Osteoblast (primary cell): ENCODE data around the gene SLC12A1. TPM values are rescaled to one million over a fixed set of nuclear protein-coding genes. Genes with fewer than 3 reads are reported as not detected.

Experiments
- DNase-seq: peaks from one replicate; pipeline ENCODE4 v3.0.0; 2011; ENCODE audit warnings: low spot score, mixed read lengths; ENCODE audit not compliant: insufficient read length; ENCODE audit errors: missing footprints
- H2AFZ ChIP-seq: 2 replicates; pipeline ENCODE4 v1.6.0; 2011; ENCODE audit warnings: mild to moderate bottlenecking, low read length
- H3K27ac ChIP-seq: 2 replicates; pipeline ENCODE4 v1.5.1; 2011; ENCODE audit warnings: mild to moderate bottlenecking, low read depth, low read length, moderate library complexity
- H3K27me3 ChIP-seq: 2 replicates; pipeline ENCODE4 v1.6.0; 2012; ENCODE audit warnings: mild to moderate bottlenecking, control low read depth, inconsistent platforms, low read length, moderate library complexity; ENCODE audit not compliant: insufficient read depth
- H3K36me3 ChIP-seq: 2 replicates; pipeline ENCODE4 v1.5.1; 2011; ENCODE audit warnings: mild to moderate bottlenecking, low read length, control low read depth, moderate library complexity; ENCODE audit not compliant: insufficient read depth
- H3K4me1 ChIP-seq: 2 replicates; pipeline ENCODE4 v1.5.1; 2011; ENCODE audit warnings: mild to moderate bottlenecking, low read length, control low read depth, moderate library complexity; ENCODE audit not compliant: insufficient read depth
- H3K4me2 ChIP-seq: 2 replicates; pipeline ENCODE4 v1.6.0; 2011; ENCODE audit warnings: mild to moderate bottlenecking, low read length; ENCODE audit not compliant: insufficient read depth
- H3K4me3 ChIP-seq: fragments of 200-600 bp; sonication (generic); 3 replicates; pipeline ENCODE4 v1.5.1; 2012; ENCODE audit warnings: mild to moderate bottlenecking, low read length, inconsistent platforms; ENCODE audit not compliant: insufficient read depth
- H3K79me2 ChIP-seq: 2 replicates; pipeline ENCODE4 v1.6.0; 2012; ENCODE audit warnings: mild to moderate bottlenecking, low read length, control low read depth, inconsistent platforms; ENCODE audit not compliant: insufficient read depth
- H3K9me3 ChIP-seq: 2 replicates; pipeline ENCODE4 v1.5.1; 2011; ENCODE audit warnings: low read depth, low read length, control low read depth
- H4K20me1 ChIP-seq: 2 replicates; pipeline ENCODE4 v1.6.0; 2012; ENCODE audit warnings: mild to moderate bottlenecking, low read length, control low read depth; ENCODE audit not compliant: insufficient read depth
- CTCF ChIP-seq: IDR thresholded peaks from 2 replicates; pipeline ENCODE4 v1.5.1; 2011; ENCODE audit warnings: mild to moderate bottlenecking, low read depth, low read length, moderate library complexity; ENCODE audit errors: extremely low read depth
- total RNA-seq: library from RNA; depleted of rRNA; stranded (reverse); fragments of >200 nt; gene quantifications from 2 replicates; pipeline ENCODE4 v1.2.3, GENCODE V29; 2012

The SLC12A1 gene
- total RNA-seq, 1 donor, result not detected

DNA sequence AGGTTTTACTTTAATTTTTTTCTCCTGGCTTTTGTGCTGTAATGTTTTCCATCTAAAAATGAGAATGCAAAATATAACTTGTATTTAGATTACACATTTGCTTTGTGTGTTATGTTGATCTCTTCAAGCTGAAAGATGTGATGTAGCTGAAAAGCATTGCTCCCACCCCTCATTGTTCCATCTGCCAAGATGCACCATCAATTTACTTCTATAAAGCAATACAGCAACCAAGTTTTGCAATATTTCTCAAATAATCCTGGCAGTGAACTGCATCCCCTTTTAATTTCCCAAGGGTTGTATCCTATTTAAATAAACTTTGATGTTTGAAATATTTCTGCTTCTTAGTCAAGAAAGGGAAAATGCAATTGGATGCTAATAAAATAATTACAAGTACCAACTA, 72.6 kb downstream of the SLC12A1 start:
- Histone ChIP-seq H3K27ac (no peak overlapping the region), H3K9me3 (no peaks in the 10 kb centered on the region), H4K20me1 (no peaks in the 10 kb centered on the region), H3K4me1 (no peaks in the 10 kb centered on the region), H3K27me3 (peaks cover 8% of the 10 kb centered on the region), H3K4me3 (no peak overlapping the region), H3K79me2 (no peaks in the 10 kb centered on the region), H3K36me3 (no peaks in the 10 kb centered on the region), H3K4me2 (no peak overlapping the region), H2AFZ (no peak overlapping the region)
- TF ChIP-seq CTCF, result no peak
- no peak for DNase-seq

DNA sequence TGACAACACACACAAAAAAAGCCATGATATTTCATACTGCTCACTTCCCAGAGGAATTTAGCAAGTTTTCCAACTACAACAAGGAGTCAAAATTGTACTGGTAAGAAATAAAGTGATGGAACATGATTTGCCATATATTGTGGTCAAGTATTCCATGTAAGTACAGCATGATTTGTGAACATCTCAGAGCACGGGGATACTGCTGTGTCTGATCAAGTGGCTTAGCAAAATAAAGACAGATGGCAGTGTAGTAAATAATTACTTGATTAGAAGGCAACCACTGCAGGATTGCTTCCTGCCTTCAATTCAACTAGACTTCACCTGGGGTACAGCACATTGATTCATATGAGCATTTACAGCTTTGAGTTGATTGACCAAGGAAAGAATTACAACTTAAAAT, 73.5 kb downstream of the SLC12A1 start:
- no peak overlapping the region for H3K27ac ChIP-seq
- no peaks in the 10 kb centered on the region for H3K79me2 ChIP-seq
- H3K27me3 ChIP-seq, result peaks cover 8% of the 10 kb centered on the region
- no peaks in the 10 kb centered on the region for H3K36me3 ChIP-seq
- no peak overlapping the region for H3K4me3 ChIP-seq
- no peak for TF ChIP-seq CTCF
- no peaks in the 10 kb centered on the region for H3K4me1 ChIP-seq
- H4K20me1 ChIP-seq, result no peaks in the 10 kb centered on the region
- H3K9me3 ChIP-seq, result no peaks in the 10 kb centered on the region
- H2AFZ ChIP-seq, result no peak overlapping the region
- peak; percentile 68 for DNase-seq
- H3K4me2 ChIP-seq, result no peak overlapping the region

DNA sequence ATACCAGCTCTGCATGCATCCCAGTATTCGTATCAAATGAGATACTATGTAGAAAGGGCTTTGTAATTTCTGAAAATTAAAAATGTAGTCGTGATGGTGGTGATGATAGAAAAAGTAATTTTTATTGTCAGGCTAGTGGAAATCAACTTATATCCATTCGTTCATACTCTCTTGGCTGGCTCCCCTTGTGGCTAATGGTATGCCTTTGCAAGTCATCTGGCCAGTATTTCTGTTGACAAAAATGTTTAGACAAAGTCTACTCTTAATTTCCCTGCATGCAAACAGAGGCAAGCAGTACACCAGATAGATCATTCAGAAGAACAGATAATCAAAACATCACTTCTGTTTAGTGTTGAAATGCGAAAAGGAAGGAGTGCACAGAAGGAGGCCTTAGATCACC, 75.6 kb downstream of the SLC12A1 start:
- Histone ChIP-seq H3K27me3 (peaks cover 8% of the 10 kb centered on the region), H3K36me3 (no peaks in the 10 kb centered on the region), H4K20me1 (no peaks in the 10 kb centered on the region), H3K27ac (no peak overlapping the region), H3K4me1 (no peaks in the 10 kb centered on the region), H3K9me3 (no peaks in the 10 kb centered on the region), H3K4me2 (no peak overlapping the region), H2AFZ (no peak overlapping the region), H3K4me3 (no peak overlapping the region), H3K79me2 (no peaks in the 10 kb centered on the region)
- DNase-seq, result no peak
- no peak for TF ChIP-seq CTCF

DNA sequence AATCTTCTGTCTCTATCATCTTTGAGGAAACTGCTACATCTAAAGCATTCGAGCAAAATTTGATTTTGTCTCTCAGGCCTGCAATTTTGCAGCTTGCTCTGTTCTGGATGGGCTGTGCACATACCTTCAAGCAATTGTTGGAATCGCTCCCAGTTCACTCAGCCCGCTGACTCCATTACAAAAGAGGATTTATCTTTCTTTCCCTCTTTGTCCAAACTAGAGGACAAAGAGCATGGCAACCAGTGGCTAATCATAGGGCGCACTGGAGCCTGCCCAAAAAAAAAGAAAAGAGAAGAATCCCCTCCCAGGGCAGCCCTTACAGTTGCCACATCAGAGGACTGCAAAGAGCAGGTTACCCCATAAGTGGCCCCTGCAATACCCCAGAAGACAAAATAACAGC, 76.1 kb downstream of the SLC12A1 start:
- no peak for DNase-seq
- Histone ChIP-seq H3K4me3 (no peak overlapping the region), H2AFZ (no peak overlapping the region), H3K27me3 (peaks cover 8% of the 10 kb centered on the region), H3K79me2 (no peaks in the 10 kb centered on the region), H4K20me1 (no peaks in the 10 kb centered on the region), H3K36me3 (no peaks in the 10 kb centered on the region), H3K4me2 (no peak overlapping the region), H3K4me1 (no peaks in the 10 kb centered on the region), H3K27ac (no peak overlapping the region), H3K9me3 (no peaks in the 10 kb centered on the region)
- TF ChIP-seq CTCF, result no peak
